GM23248 (cell line): ENCODE data around the gene WWOX.

ENCODE experiments used
- EZH2 ChIP-seq: fragments of 200-600 bp; sonication (generic); IDR thresholded peaks from 2 replicates; pipeline ENCODE4 v1.6.1; 2018; ENCODE audit warnings: antibody characterized with exemption, mild to moderate bottlenecking; ENCODE audit not compliant: insufficient read depth, poor library complexity, severe bottlenecking
- EZH2phosphoT487 ChIP-seq: fragments of 200-600 bp; sonication (generic); IDR thresholded peaks from 2 replicates; pipeline ENCODE4 v1.6.1; 2018; ENCODE audit warnings: antibody characterized with exemption, moderate library complexity, mild to moderate bottlenecking, low read depth; ENCODE audit not compliant: insufficient read depth

DNA sequence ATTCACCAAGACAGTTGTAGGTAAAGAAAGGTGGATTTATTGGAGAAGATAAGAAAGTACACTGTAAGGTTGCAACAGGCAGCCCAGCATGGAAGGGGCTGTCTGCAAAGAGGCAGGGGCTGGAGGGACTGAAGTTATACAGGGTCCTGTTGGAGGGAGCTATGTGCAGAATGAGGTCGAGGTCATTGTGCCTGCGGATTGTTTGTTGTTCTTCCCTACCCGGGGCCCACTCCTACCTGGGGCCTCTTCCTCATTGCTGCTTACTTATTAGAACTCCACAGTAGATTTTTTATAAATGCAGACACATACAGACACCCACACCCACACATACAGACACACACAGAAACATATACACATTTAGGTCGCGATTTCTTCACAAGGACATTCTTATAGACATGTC lies 1034.8 kb downstream of the WWOX start:
- no peak for TF ChIP-seq EZH2
- TF ChIP-seq EZH2phosphoT487: no peak
